HEK293 (cell line): Measurements from ENCODE around the gene OR7G1.

Source experiments
- CTCF ChIA-PET: fragments of 350-600 bp; formaldehyde crosslinking; extraction: SDS; loops from one replicate; lab custom pipeline; 2021; ENCODE audit warnings: antibody characterized with exemption; lab: Yijun Ruan, JAX
- POLR2A ChIA-PET: fragments of 300-600 bp; formaldehyde crosslinking; extraction: SDS; loops from one replicate; lab custom pipeline; 2020; ENCODE audit warnings: antibody characterized with exemption, inconsistent platforms; lab: Yijun Ruan, JAX
- H3K27ac ChIP-seq: fragments of 200-500 bp; sonication (Bioruptor generic); 2 replicates; pipeline ENCODE4 v1.5.1; 2014; ENCODE audit warnings: low read depth, low read length, control low read depth, inconsistent platforms; ENCODE audit errors: extremely low read depth
- H3K36me3 ChIP-seq, 2 experiments: fragments of 200-500 bp in 1 of 2; sonication (Bioruptor generic) in 1 of 2; 1 replicate in 1 of 2; 2 replicates in 1 of 2; pipeline ENCODE4 v1.5.1; 2014 to 2017; ENCODE audit warnings: inconsistent platforms in 2 of 2, low read length in 2 of 2; ENCODE audit not compliant: control insufficient read depth in 2 of 2, insufficient read depth in 1 of 2
- H3K4me1 ChIP-seq: fragments of 200-500 bp; sonication (Bioruptor generic); 2 replicates; pipeline ENCODE4 v1.5.1; 2014; ENCODE audit warnings: mild to moderate bottlenecking, low read length, inconsistent platforms; ENCODE audit not compliant: control insufficient read depth, insufficient read depth
- H3K4me3 ChIP-seq: 2 replicates; pipeline ENCODE4 v1.5.1; 2011; ENCODE audit warnings: low read depth, mild to moderate bottlenecking, control low read depth, low read length, moderate library complexity
- H3K9me3 ChIP-seq: fragments of 200-500 bp; sonication (Bioruptor generic); 2 replicates; pipeline ENCODE4 v1.5.1; 2014; ENCODE audit warnings: low read depth, low read length, inconsistent platforms; ENCODE audit not compliant: control insufficient read depth, insufficient read depth
- GFI1B ChIP-seq: fragments of 450-650 bp; formaldehyde crosslinking; IDR thresholded peaks from 2 replicates; pipeline ENCODE4 v1.5.1; 2016; ENCODE audit warnings: missing biosample characterization, missing genetic modification characterization
- PRDM1 ChIP-seq: fragments of 450-650 bp; formaldehyde crosslinking; IDR thresholded peaks from 2 replicates; pipeline ENCODE4; 2016; ENCODE audit warnings: missing biosample characterization, missing genetic modification characterization
- SP2 ChIP-seq: fragments of 450-650 bp; formaldehyde crosslinking; IDR thresholded peaks from 2 replicates; pipeline ENCODE4 v1.5.1; 2016; ENCODE audit warnings: missing biosample characterization, missing genetic modification characterization
- TRIM28 ChIP-seq: IDR thresholded peaks from 2 replicates; pipeline ENCODE4 v1.6.1; 2011; ENCODE audit warnings: low read length, control low read depth, borderline replicate concordance
- ZFHX2 ChIP-seq: fragments of 450-650 bp; formaldehyde crosslinking; conservative IDR thresholded peaks from 2 replicates; pipeline ENCODE4 v1.5.1; 2016; ENCODE audit warnings: missing biosample characterization, missing genetic modification characterization
- ZFP41 ChIP-seq: fragments of 450-650 bp; formaldehyde crosslinking; IDR thresholded peaks from 2 replicates; pipeline ENCODE4 v1.5.1; 2016; ENCODE audit warnings: missing biosample characterization, missing genetic modification characterization, borderline replicate concordance
- ZNF138 ChIP-seq: fragments of 450-650 bp; formaldehyde crosslinking; IDR thresholded peaks from 2 replicates; pipeline ENCODE4 v1.5.1; 2016; ENCODE audit warnings: missing biosample characterization, missing genetic modification characterization, borderline replicate concordance
- ZNF37A ChIP-seq: fragments of 450-650 bp; IDR thresholded peaks from 2 replicates; pipeline ENCODE4 v1.5.1; 2018; ENCODE audit warnings: missing biosample characterization, missing genetic modification characterization
- ZNF423 ChIP-seq: fragments of 450-650 bp; formaldehyde crosslinking; IDR thresholded peaks from 2 replicates; pipeline ENCODE4 v1.5.1; 2016; ENCODE audit warnings: missing biosample characterization, missing genetic modification characterization
- ZNF501 ChIP-seq: fragments of 450-650 bp; formaldehyde crosslinking; IDR thresholded peaks from 2 replicates; pipeline ENCODE4 v1.5.1; 2016; ENCODE audit warnings: missing biosample characterization, missing genetic modification characterization
- ZNF558 ChIP-seq: fragments of 450-650 bp; formaldehyde crosslinking; IDR thresholded peaks from 2 replicates; pipeline ENCODE4 v1.5.1; 2016; ENCODE audit warnings: missing biosample characterization, missing genetic modification characterization
- ZNF701 ChIP-seq: fragments of 450-650 bp; formaldehyde crosslinking; IDR thresholded peaks from 2 replicates; pipeline ENCODE4 v1.5.1; 2016; ENCODE audit warnings: missing biosample characterization, missing genetic modification characterization
- ZNF76 ChIP-seq: fragments of 450-650 bp; formaldehyde crosslinking; IDR thresholded peaks from 2 replicates; pipeline ENCODE4; 2016; ENCODE audit warnings: low read depth, missing biosample characterization, missing genetic modification characterization, borderline replicate concordance
- TF ChIP-seq, protein P1 (sequence below): fragments of 450-650 bp; formaldehyde crosslinking; IDR thresholded peaks from 2 replicates; pipeline ENCODE4 v1.5.1; 2016; ENCODE audit warnings: missing biosample characterization, missing genetic modification characterization, borderline replicate concordance
- TF ChIP-seq, protein P2 (sequence below): fragments of 450-650 bp; formaldehyde crosslinking; IDR thresholded peaks from 2 replicates; pipeline ENCODE4 v1.5.1; 2016; ENCODE audit warnings: missing biosample characterization, missing genetic modification characterization
- TF ChIP-seq, protein P3 (sequence below): fragments of 450-650 bp; formaldehyde crosslinking; IDR thresholded peaks from 2 replicates; pipeline ENCODE4 v1.5.0; 2017; ENCODE audit warnings: missing biosample characterization, missing genetic modification characterization, borderline replicate concordance
- TF ChIP-seq, protein P4 (sequence below): fragments of 450-650 bp; formaldehyde crosslinking; IDR thresholded peaks from 2 replicates; pipeline ENCODE4 v1.5.1; 2016; ENCODE audit warnings: missing biosample characterization, missing genetic modification characterization

Gene OR7G1

DNA sequence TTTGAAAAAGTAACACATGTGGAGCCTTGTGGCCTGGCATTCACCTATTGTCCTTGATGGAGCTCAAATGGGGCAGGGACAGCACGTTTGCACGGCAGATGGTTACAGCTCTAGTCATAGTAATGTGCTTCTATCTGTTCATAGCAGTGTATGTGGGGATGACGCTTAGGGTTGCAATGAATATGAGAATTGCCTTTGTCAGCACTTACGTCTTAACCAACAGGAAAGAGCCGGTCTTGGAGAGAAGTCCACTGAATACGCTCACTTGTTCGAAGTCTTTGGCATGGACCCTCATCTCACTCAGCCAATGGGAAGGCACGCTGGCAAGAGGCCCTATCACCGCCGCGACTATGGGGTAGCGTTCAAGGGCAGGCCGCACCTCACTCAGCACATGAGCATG lies 44.3 kb upstream of the OR7G1 start (continued):
- TF ChIP-seq, protein P1, sequence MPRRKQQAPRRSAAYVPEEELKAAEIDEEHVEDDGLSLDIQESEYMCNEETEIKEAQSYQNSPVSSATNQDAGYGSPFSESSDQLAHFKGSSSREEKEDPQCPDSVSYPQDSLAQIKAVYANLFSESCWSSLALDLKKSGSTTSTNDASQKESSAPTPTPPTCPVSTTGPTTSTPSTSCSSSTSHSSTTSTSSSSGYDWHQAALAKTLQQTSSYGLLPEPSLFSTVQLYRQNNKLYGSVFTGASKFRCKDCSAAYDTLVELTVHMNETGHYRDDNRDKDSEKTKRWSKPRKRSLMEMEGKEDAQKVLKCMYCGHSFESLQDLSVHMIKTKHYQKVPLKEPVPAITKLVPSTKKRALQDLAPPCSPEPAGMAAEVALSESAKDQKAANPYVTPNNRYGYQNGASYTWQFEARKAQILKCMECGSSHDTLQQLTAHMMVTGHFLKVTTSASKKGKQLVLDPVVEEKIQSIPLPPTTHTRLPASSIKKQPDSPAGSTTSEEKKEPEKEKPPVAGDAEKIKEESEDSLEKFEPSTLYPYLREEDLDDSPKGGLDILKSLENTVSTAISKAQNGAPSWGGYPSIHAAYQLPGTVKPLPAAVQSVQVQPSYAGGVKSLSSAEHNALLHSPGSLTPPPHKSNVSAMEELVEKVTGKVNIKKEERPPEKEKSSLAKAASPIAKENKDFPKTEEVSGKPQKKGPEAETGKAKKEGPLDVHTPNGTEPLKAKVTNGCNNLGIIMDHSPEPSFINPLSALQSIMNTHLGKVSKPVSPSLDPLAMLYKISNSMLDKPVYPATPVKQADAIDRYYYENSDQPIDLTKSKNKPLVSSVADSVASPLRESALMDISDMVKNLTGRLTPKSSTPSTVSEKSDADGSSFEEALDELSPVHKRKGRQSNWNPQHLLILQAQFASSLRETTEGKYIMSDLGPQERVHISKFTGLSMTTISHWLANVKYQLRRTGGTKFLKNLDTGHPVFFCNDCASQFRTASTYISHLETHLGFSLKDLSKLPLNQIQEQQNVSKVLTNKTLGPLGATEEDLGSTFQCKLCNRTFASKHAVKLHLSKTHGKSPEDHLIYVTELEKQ: no peak

DNA sequence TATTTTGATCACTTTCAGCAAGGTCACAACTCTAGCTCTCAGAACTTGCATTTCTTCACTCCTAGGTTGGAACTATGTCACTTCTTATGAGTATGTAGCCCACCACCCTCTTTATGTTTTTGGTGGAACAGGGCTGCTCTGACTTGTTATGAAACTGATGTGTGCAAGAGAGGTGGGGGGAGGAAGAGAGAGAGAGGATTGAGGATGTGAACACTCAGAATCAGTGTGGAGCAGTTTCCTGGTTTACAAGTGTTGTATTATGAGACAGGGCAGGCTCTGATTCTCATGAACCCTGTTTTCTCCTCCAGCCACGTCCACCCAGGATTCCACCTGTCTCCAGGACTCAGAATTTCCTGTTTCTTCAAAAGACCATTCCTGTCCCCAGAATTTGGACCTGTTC lies 40.7 kb upstream of the OR7G1 start:
- POLR2A ChIA-PET: no interaction called here
- Histone ChIP-seq H3K4me3 (no peak overlapping the region), H3K27ac (no peak overlapping the region), H3K36me3 (peaks cover 40 to 95% of the 10 kb centered on the region in 2 experiments), H3K9me3 (no peaks in the 10 kb centered on the region; the same call in 1 of the 2 replicates), H3K4me1 (no peaks in the 10 kb centered on the region)
- TF ChIP-seq PRDM1 (tag by site-specific recombination) (no peak), ZNF701 (tag by site-specific recombination) (no peak), SP2 (tag by site-specific recombination) (no peak), TRIM28 (no peak), GFI1B (tag by site-specific recombination) (no peak), ZNF138 (tag by site-specific recombination) (no peak), ZNF501 (tag by site-specific recombination) (no peak)
- TF ChIP-seq, protein P2, sequence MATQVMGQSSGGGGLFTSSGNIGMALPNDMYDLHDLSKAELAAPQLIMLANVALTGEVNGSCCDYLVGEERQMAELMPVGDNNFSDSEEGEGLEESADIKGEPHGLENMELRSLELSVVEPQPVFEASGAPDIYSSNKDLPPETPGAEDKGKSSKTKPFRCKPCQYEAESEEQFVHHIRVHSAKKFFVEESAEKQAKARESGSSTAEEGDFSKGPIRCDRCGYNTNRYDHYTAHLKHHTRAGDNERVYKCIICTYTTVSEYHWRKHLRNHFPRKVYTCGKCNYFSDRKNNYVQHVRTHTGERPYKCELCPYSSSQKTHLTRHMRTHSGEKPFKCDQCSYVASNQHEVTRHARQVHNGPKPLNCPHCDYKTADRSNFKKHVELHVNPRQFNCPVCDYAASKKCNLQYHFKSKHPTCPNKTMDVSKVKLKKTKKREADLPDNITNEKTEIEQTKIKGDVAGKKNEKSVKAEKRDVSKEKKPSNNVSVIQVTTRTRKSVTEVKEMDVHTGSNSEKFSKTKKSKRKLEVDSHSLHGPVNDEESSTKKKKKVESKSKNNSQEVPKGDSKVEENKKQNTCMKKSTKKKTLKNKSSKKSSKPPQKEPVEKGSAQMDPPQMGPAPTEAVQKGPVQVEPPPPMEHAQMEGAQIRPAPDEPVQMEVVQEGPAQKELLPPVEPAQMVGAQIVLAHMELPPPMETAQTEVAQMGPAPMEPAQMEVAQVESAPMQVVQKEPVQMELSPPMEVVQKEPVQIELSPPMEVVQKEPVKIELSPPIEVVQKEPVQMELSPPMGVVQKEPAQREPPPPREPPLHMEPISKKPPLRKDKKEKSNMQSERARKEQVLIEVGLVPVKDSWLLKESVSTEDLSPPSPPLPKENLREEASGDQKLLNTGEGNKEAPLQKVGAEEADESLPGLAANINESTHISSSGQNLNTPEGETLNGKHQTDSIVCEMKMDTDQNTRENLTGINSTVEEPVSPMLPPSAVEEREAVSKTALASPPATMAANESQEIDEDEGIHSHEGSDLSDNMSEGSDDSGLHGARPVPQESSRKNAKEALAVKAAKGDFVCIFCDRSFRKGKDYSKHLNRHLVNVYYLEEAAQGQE (tag by site-specific recombination): no peak
- TF ChIP-seq, protein P3, sequence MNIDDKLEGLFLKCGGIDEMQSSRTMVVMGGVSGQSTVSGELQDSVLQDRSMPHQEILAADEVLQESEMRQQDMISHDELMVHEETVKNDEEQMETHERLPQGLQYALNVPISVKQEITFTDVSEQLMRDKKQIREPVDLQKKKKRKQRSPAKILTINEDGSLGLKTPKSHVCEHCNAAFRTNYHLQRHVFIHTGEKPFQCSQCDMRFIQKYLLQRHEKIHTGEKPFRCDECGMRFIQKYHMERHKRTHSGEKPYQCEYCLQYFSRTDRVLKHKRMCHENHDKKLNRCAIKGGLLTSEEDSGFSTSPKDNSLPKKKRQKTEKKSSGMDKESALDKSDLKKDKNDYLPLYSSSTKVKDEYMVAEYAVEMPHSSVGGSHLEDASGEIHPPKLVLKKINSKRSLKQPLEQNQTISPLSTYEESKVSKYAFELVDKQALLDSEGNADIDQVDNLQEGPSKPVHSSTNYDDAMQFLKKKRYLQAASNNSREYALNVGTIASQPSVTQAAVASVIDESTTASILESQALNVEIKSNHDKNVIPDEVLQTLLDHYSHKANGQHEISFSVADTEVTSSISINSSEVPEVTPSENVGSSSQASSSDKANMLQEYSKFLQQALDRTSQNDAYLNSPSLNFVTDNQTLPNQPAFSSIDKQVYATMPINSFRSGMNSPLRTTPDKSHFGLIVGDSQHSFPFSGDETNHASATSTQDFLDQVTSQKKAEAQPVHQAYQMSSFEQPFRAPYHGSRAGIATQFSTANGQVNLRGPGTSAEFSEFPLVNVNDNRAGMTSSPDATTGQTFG (tag by site-specific recombination): no peak
- CTCF ChIA-PET: no interaction called here

DNA sequence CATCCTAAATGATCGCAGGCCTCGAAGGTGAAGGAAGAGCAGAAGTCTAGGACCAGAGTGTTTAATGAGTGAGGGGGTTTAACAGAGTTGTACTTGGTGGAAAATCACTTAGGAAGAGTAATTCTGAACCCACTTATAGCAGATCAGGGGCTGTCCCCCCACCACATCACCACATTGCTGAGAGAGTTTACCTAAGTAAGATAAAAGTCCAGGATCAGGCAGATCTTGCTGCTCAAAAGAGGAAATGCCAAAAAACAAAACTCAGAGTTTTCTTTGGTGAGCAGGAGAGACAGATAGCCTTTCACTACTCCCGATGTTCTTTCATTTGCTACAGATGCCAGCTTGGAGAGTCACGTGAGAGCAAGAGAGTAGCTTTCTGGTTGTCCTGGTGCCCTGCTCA lies 40.0 kb upstream of the OR7G1 start:
- no peak overlapping the region for H3K4me3 ChIP-seq
- H3K4me1 ChIP-seq: no peaks in the 10 kb centered on the region
- peaks cover 40 to 95% of the 10 kb centered on the region in 2 experiments for H3K36me3 ChIP-seq
- POLR2A ChIA-PET: no interaction called here
- TF ChIP-seq ZFHX2 (tag by site-specific recombination): no peak
- TF ChIP-seq ZNF558: no peak
- TF ChIP-seq, protein P4, sequence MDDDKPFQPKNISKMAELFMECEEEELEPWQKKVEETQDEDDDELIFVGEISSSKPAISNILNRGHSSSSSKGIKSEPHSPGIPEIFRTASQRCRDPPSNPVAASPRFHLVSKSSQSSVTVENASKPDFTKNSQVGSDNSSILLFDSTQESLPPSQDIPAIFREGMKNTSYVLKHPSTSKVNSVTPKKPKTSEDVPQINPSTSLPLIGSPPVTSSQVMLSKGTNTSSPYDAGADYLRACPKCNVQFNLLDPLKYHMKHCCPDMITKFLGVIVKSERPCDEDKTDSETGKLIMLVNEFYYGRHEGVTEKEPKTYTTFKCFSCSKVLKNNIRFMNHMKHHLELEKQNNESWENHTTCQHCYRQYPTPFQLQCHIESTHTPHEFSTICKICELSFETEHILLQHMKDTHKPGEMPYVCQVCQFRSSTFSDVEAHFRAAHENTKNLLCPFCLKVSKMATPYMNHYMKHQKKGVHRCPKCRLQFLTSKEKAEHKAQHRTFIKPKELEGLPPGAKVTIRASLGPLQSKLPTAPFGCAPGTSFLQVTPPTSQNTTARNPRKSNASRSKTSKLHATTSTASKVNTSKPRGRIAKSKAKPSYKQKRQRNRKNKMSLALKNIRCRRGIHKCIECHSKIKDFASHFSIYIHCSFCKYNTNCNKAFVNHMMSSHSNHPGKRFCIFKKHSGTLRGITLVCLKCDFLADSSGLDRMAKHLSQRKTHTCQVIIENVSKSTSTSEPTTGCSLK: no peak
- no peak for TF ChIP-seq ZFP41
- no peak for TF ChIP-seq ZNF76 (tag by site-specific recombination)
- TF ChIP-seq ZNF423: no peak
- no peak for TF ChIP-seq ZNF37A (tag by site-specific recombination)
- no peaks in the 10 kb centered on the region; the same call in 1 of the 2 replicates for H3K9me3 ChIP-seq
- CTCF ChIA-PET: no interaction called here
- no peak overlapping the region for H3K27ac ChIP-seq
